ENCODE data around the gene OR4C13.
A peak's percentile ranks its signal among the peaks of the same experiment; 100 is the strongest.
"Not testable (repeated sequence)": the region's sequence is repeated elsewhere in the genome, so short reads cannot be mapped to it uniquely, and the experiment has no call there.

The OR4C13 gene

DNA sequence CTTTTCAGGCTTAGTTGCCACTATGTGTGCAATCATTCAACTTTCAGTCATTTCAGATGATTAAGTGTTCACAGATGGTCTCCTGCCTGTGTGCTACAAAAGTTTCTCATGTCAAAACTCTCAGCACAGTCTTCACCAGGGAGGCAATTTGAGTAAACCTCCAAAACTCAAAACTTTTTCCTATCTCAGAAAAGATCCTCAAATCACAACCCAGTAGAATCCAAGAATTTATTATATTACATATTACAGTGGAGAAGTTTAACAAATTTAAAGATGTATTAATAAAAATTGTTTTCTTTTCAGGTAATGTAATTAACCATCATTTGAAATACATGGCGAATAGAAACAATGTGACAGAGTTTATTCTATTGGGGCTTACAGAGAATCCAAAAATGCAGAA lies at the start of gene OR4C13:
Gene OR4C13, plus strand, starts transcription at position 301 of the 400 bp plus-strand sequence. Its CDS starts 32 bp downstream, at position 333.
- no peak for DNase-seq

DNA sequence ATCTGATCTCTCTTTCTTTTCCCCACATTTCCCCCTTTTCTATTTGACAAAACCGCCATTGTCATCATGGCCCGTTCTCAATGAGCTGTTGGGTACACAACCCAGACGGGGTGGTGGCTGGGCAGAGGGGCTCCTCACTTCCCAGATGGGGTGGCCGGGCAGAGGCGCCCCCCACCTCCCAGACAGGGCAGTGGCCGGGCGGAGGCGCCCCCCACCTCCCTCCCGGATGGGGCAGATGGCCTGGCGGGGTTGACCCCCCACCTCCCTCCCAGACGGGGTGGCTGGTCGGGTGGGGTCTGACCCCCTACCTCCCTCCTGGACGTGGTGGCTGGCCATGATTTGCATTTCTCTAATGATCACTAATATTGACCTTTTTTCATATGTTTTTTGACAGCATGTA lies 40.7 kb upstream of the OR4C13 start:
- DNase-seq: not testable (repeated sequence)

DNA sequence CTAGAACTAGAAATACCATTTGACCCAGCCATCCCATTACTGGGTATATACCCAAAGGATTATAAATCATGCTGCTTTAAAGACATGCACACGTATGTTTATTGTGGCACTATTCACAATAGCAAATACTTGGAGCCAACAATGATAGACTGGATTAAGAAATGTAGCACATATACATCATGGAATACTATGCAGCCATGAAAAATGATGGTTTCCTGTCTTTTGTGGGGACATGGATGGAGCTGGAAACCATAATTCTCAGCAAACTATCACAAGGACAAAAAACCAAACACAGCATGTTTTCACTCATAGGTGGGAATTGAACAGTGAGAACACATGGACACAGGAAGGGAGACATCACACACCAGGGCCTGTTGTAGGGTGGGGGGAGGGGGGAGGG lies 3.5 kb upstream of the OR4C13 start:
- DNase-seq: not testable (repeated sequence)

DNA sequence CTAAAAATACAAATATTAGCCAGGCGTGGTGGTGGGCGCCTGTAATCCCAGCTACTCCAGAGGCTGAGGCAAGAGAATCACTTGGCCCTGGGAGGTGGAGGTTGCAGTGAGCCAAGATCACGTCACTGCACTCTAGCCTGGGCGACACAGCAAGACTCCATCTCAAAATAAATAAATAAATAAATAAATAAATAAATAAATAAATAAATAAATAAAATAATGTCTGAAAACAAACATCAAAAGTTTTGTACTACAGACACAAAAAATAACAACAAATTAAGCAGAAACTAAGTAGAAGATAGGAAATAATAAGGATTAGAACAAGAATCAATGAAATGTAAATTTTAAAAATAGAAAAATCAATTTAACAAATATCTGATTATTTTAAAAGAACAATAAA lies 21.2 kb downstream of the OR4C13 start:
- not testable (repeated sequence) for DNase-seq

DNA sequence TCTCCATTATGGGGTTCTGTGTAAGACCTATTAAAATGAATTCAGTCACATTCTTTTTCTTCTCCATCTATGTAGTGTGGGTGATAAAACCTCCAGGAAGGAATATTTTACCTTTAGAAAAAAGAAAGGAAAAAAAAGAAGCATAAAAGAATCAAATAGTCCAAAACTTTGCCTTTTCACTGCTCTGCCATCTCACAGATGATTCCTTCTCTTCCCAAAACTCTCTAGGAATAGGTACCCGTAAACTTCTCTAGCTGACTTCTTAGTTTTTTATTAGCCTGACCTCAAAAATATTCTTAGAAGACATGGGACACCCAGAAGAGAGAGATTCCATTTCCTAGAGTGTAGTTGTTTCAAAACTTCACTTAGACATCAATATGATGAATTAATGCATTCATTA lies 30.2 kb downstream of the OR4C13 start, which contains the start of gene OR4C12:
Gene OR4C12, minus strand, starts transcription at position 101 of the 400 bp plus-strand sequence. Its CDS starts 34 bp downstream, at position 67.
- not testable (repeated sequence) for DNase-seq

DNA sequence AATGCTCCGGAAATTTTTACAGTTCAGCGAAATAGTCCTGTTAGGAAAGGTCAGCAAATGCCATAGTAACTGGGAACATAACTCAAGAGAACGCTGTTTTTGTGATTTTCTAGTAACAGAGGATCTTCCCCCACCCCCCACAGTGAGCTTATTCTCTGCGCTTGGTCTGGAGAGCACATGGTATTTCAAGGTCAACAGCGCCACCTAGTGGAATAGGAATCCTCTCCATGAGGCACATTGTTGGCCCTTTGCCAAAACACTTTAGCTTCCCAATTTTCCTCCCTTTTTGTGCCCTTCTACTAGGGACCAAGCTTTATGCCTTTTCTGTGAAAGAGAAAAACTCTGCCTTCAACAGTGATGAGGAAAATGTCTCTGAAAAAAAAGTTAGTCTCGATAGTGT lies 43.4 kb downstream of the OR4C13 start:
- DNase-seq: peak; percentile 38
